Measurements from ENCODE around the gene TOR1B.
A peak's percentile ranks its signal among the peaks of the same experiment; 100 is the strongest.
"Not testable (repeated sequence)": the region's sequence is repeated elsewhere in the genome, so short reads cannot be mapped to it uniquely, and the experiment has no call there.

Gene TOR1B

DNA sequence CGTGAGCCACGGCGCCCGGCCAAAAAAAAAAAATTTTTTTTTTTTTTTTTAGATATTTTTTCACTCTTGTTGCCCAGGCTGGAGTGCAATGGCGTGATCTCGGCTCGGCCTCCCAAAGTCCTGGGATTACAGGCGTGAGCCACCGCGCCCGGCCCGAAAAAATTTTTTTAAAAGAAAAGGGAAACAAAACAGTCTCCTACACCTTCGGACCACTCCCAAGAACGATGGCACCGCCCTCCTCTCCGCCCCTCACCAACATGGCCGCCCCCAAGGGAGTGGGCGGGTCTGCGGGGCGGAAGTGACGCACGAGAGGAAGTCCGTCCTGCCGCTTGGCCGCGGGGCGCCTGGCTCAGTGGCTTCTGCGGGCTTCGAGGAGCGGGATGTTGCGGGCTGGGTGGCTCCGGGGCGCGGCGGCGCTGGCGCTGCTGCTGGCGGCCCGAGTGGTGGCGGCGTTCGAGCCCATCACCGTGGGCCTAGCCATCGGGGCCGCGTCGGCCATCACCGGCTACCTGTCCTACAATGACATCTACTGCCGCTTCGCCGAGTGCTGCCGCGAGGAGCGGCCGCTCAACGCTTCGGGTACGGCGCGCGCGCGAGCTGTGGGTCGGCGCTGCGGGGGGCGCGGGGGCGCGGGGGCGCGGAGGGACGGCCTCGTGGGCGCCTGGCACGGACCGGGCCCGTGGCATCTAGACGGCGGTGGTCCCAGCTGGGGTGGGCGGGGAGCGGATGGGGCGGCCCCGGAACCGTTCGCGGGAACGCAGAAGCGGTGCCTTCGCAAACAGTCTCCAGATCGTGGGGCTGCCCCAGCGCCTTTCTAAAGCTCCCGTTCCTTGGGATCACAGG lies at the start of gene TOR1B:
TOR1B (plus strand) TSS at position 352 of the 843 bp plus-strand sequence; CDS start at position 381, 29 bp downstream.
- DNase-seq (ENCODE audit: low spot score) = peak; percentile 98

- no peak for DNase-seq (ENCODE audit: low spot score)
These were observed 47.8 kb upstream of the TOR1B start for GRCh38 chr9:129755151-129755550.

GRCh38 chr9:129756191-129756590 lies 46.8 kb upstream of the TOR1B start:
- no peak for DNase-seq (ENCODE audit: low spot score)

DNA sequence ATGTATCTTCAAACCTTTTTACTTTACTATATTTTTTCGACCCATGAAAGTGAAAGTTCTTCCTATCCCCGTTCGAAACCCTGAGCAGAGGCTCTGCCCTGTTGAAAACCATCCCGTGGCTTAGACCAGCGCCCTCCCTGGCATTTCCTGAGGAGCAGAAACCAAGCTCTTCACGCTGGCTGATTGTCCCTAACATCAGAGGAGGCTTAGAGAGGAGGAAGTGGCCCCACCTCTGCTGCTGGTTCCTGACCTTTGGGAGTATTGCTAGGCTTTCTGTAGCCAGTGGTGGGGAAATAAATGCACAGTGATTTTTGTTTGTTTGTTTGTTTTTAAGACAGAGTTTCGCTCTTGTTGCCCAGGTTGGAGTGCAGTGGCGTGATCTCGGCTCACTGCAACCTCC lies 45.9 kb upstream of the TOR1B start:
- no peak for DNase-seq (ENCODE audit: low spot score)

- no peak for DNase-seq (ENCODE audit: low spot score)
These were observed 43.7 kb upstream of the TOR1B start for GRCh38 chr9:129759319-129759718.

GRCh38 chr9:129759804-129760502 lies 43.0 kb upstream of the TOR1B start:
- no peak for DNase-seq (ENCODE audit: low spot score)

- DNase-seq (ENCODE audit: low spot score) = not testable (repeated sequence)
These were observed 42.2 kb upstream of the TOR1B start for GRCh38 chr9:129760784-129761183.

GRCh38 chr9:129761293-129761900 lies 41.6 kb upstream of the TOR1B start:
- no peak for DNase-seq (ENCODE audit: low spot score)

GRCh38 chr9:129761901-129762369 lies 41.0 kb upstream of the TOR1B start:
- no peak for DNase-seq (ENCODE audit: low spot score)

- not testable (repeated sequence) for DNase-seq (ENCODE audit: low spot score)
These were observed 40.5 kb upstream of the TOR1B start for GRCh38 chr9:129762370-129762984.

- no peak for DNase-seq (ENCODE audit: low spot score)
These were observed 39.7 kb upstream of the TOR1B start for GRCh38 chr9:129762985-129763926.

GRCh38 chr9:129765764-129766317 lies 37.1 kb upstream of the TOR1B start:
- no peak for DNase-seq (ENCODE audit: low spot score)

DNA sequence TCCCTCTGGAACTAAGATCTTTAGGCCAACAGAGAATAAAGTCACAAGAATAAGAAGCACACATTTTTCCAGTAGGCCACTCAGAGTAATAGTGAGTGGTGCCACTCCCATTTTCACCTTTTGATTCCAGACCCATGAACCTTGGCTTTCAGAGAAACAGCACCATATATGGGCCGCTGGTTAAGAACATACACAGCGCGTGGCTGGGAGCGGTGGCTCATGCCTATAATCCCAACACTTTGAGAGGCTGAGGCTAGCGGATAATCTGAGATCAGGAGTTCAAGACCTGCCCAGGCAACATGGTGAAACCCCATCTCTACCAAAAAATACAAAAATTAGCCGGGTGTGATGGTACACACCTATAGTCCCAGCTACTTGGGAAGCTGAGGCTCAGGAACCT lies 34.5 kb upstream of the TOR1B start:
- DNase-seq (ENCODE audit: low spot score) = no peak

- no peak for DNase-seq (ENCODE audit: low spot score)
These were observed 33.3 kb upstream of the TOR1B start for GRCh38 chr9:129769669-129770068.

DNA sequence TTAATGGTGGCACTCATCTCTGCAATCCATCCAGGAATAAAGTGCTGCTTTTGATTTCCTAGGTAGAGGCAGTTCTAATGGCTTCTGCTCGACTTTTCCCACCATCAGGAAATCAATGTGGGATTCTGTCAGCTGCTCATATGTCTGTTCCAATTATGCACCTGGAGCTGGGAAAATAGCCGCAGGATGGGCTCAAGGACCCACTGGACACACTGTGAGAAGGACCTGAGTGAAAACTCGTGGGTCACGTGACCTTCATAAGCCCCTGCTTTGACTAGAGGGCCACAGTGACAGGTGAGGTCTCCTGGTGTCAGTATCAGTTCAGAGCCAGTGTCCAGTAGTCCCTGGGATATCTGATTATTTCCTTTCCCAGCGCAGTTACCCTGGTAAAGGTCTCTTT lies 32.2 kb upstream of the TOR1B start:
- DNase-seq (ENCODE audit: low spot score) = no peak

- DNase-seq (ENCODE audit: low spot score) = no peak
These were observed 29.5 kb upstream of the TOR1B start for GRCh38 chr9:129773262-129774048.

GRCh38 chr9:129774791-129775447 lies 28.1 kb upstream of the TOR1B start:
- DNase-seq (ENCODE audit: low spot score) = no peak

DNA sequence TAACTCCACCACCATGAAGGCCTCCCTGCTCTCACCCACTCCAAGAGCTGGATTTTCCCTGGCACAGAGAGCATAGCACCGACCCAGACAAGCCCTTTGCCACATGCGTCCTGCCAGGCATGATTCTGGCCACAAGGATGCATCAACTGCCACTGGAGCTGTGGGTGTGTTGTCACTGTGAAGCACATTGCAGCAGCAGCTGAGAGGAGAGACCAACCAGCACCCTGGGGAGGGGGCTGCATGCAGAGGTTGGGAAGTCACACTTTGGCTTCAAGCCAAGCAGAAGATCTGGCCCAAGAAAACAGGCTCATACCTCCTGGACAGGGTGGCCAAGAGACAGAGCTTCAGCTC lies 27.6 kb upstream of the TOR1B start:
- DNase-seq (ENCODE audit: low spot score) = no peak

DNA sequence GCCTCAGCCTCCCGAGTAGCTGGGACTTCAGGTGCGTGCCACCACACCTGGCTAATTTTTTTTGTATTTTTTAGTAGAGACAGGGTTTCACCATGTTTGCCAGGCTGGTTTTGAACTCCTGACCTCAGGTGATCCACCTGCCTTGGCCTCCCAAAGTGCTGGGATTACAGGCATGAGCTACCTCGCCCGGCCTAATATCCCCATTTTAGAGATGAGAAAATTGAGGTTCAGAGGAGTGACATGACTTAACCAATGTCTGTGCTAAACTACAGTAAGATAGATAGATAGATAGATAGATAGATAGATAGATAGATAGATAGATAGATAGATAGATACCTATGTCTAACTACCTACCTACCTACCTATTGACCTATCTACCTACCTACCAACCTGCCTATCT lies 26.9 kb upstream of the TOR1B start:
- DNase-seq (ENCODE audit: low spot score) = not testable (repeated sequence)

DNA sequence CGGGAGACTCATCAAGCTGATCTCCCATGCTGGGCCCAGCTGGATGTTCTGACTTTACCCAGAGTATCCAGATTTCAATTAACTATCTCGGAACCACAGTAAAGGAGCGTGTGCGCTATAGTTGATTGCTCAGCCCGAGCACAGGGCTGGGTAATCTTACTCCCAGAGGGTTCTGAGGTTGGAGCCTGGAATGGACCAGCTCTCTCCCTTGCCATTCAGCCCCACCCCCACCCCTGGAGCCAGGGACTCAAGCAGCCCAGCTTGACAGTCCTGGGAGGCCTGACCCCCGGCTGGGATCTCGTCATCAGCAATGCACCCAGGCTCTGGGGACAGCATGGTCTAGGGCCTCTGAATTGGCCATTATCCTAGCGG lies 26.4 kb upstream of the TOR1B start:
- no peak for DNase-seq (ENCODE audit: low spot score)
